ENCODE measurements around the gene RACK1.

The RACK1 gene

GRCh38 chr5:181234455-181235306 lies 9.0 kb downstream of the RACK1 start:
- H3K27me3 ChIP-seq (ENCODE audit: control insufficient read depth, low read length), result no peaks in the 10 kb centered on the region
- H3K36me3 ChIP-seq (ENCODE audit: control insufficient read depth, low read length), result peaks cover 80% of the 10 kb centered on the region
- peaks cover 18% of the 10 kb centered on the region for H3K79me2 ChIP-seq (ENCODE audit: control insufficient read depth, low read length)
- H3K27ac ChIP-seq (ENCODE audit: low read depth, low read length), result peak overlapping the region; percentile 7; the same call in 1 of the 2 replicates
- H3F3A ChIP-seq (ENCODE audit: control insufficient read depth, insufficient read depth), result peaks cover 59% of the 10 kb centered on the region
- peaks cover 18% of the 10 kb centered on the region for H4K20me1 ChIP-seq (ENCODE audit: control insufficient read depth, insufficient read depth, low read depth, low read length)
- TF ChIP-seq CTCF (IDR thresholded peaks at IDR 0.05; ENCODE audit: low read depth, low read length, poor library complexity, severe bottlenecking) (no peak), EZH2phosphoT487 (IDR thresholded peaks at IDR 0.05; ENCODE audit: borderline replicate concordance, low read length) (no peak)
- no peak overlapping the region for H3K4me3 ChIP-seq (ENCODE audit: low read length)
- H3K4me1 ChIP-seq (ENCODE audit: control insufficient read depth, low read length), result peaks cover 14% of the 10 kb centered on the region
- H3K9me3 ChIP-seq (ENCODE audit: control insufficient read depth, insufficient read depth, low read length), result no peaks in the 10 kb centered on the region
- no peaks in the 10 kb centered on the region for H3K9me2 ChIP-seq (replicated peaks; ENCODE audit: control insufficient read depth, low read length)
- no peak overlapping the region for H3K4me2 ChIP-seq (ENCODE audit: low read length)

- H3K27me3 ChIP-seq (ENCODE audit: control insufficient read depth, low read length), result no peaks in the 10 kb centered on the region
- TF ChIP-seq CTCF (IDR thresholded peaks at IDR 0.05; ENCODE audit: low read depth, low read length, poor library complexity, severe bottlenecking) (no peak), EZH2phosphoT487 (IDR thresholded peaks at IDR 0.05; ENCODE audit: borderline replicate concordance, low read length) (no peak)
- H3K79me2 ChIP-seq (ENCODE audit: control insufficient read depth, low read length), result peaks cover 16% of the 10 kb centered on the region
- H3K4me1 ChIP-seq (ENCODE audit: control insufficient read depth, low read length), result peaks cover 21% of the 10 kb centered on the region
- no peaks in the 10 kb centered on the region for H3K9me2 ChIP-seq (replicated peaks; ENCODE audit: control insufficient read depth, low read length)
- peaks cover 51% of the 10 kb centered on the region for H3F3A ChIP-seq (ENCODE audit: control insufficient read depth, insufficient read depth)
- H4K20me1 ChIP-seq (ENCODE audit: control insufficient read depth, insufficient read depth, low read depth, low read length), result peaks cover 12% of the 10 kb centered on the region
- no peak overlapping the region for H3K27ac ChIP-seq (ENCODE audit: low read depth, low read length)
- H3K9me3 ChIP-seq (ENCODE audit: control insufficient read depth, insufficient read depth, low read length), result no peaks in the 10 kb centered on the region
- H3K36me3 ChIP-seq (ENCODE audit: control insufficient read depth, low read length), result peaks cover 80% of the 10 kb centered on the region
- no peak overlapping the region for H3K4me3 ChIP-seq (ENCODE audit: low read length)
- H3K4me2 ChIP-seq (ENCODE audit: low read length), result no peak overlapping the region
These were observed 9.8 kb downstream of the RACK1 start for GRCh38 chr5:181233801-181234454.

- TF ChIP-seq EZH2phosphoT487 (IDR thresholded peaks at IDR 0.05; ENCODE audit: borderline replicate concordance, low read length), result no peak
- no peak for TF ChIP-seq CTCF (IDR thresholded peaks at IDR 0.05; ENCODE audit: low read depth, low read length, poor library complexity, severe bottlenecking)
- H3K36me3 ChIP-seq (ENCODE audit: control insufficient read depth, low read length), result peaks cover 74% of the 10 kb centered on the region
- no peak overlapping the region for H3K27ac ChIP-seq (ENCODE audit: low read depth, low read length)
- no peak overlapping the region for H3K4me3 ChIP-seq (ENCODE audit: low read length)
- peaks cover 22% of the 10 kb centered on the region for H3K4me1 ChIP-seq (ENCODE audit: control insufficient read depth, low read length)
- H3K27me3 ChIP-seq (ENCODE audit: control insufficient read depth, low read length), result no peaks in the 10 kb centered on the region
- peaks cover 8% of the 10 kb centered on the region for H4K20me1 ChIP-seq (ENCODE audit: control insufficient read depth, insufficient read depth, low read depth, low read length)
- no peak overlapping the region for H3K4me2 ChIP-seq (ENCODE audit: low read length)
- peaks cover 11% of the 10 kb centered on the region for H3K79me2 ChIP-seq (ENCODE audit: control insufficient read depth, low read length)
- H3K9me2 ChIP-seq (replicated peaks; ENCODE audit: control insufficient read depth, low read length), result no peaks in the 10 kb centered on the region
- H3F3A ChIP-seq (ENCODE audit: control insufficient read depth, insufficient read depth), result peaks cover 44% of the 10 kb centered on the region
- H3K9me3 ChIP-seq (ENCODE audit: control insufficient read depth, insufficient read depth, low read length), result no peaks in the 10 kb centered on the region
These were observed 10.5 kb downstream of the RACK1 start for GRCh38 chr5:181233088-181233800.

Measured in DOHH2 (cell line).